ENCODE results near the gene C5orf46. TPM values are rescaled to one million over a fixed set of nuclear protein-coding genes. Genes with fewer than 3 reads are reported as not detected.
A peak's percentile ranks its signal among the peaks of the same experiment; 100 is the strongest.

C5orf46 gene
- polyA plus RNA-seq, 1 donor (not counting 4 experiments of a cell fraction or from before 2014, with no cell fraction given): 0.75 TPM

DNA sequence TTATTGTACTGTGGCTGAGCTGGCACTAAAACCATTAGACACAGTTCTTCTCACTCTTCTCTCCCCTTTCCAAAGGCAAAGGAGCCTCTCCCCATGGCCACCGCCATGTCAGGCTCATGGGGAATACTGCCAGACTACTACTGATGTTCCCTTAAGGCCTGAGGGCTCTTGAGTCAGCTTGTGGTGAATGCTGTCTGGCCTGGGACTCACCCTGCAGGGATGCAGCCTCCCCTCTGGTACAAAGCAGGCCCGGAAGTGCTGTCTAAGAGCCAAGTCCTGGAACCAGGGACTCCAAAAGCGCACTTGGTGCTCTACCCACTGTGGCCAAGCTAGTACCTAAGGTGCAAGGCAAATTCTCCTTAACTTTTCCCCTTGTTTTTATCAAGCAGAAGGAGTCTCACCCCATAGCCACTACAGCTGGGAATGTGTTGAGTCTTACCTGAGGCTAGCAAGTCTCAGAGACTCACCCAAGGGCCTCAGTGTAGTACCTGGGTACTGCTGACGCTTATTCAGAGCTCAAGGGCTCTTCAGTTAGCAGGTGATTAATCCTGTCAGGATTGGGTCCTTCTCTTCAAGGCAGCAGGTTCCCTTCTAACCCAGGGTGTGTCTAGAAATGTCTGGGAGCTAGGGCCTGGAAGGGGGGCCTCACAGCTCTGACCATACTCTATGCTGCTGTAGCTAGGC, 33.2 kb upstream of the C5orf46 start:
- FAIRE-seq: peak; percentile 41

DNA sequence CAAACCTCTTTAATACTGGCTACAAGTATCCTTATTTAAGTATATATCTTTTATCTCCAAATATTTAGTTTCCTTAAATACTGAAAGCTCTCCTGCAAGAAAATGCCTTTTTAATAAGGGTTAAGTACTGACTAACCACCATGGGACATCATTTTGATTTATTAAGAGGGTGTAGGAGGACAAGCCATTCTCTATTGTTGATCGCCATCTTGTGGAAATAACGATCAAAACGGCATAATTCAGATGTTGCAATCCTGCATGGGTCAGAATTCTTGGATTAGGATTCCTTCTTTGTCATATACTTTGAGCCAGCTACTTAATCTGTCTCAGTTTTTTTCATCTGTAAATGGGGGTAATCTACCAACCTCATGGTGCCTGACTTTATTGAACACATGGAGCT, 28.7 kb upstream of the C5orf46 start:
- no peaks in the 10 kb centered on the region for H3K36me3 ChIP-seq (ENCODE audit: control insufficient read depth in 2 of 2, extremely low read depth in 1 of 2, insufficient read depth in 2 of 2, low read length in 2 of 2)
- FAIRE-seq: peak; percentile 67
- TF ChIP-seq, protein P1, sequence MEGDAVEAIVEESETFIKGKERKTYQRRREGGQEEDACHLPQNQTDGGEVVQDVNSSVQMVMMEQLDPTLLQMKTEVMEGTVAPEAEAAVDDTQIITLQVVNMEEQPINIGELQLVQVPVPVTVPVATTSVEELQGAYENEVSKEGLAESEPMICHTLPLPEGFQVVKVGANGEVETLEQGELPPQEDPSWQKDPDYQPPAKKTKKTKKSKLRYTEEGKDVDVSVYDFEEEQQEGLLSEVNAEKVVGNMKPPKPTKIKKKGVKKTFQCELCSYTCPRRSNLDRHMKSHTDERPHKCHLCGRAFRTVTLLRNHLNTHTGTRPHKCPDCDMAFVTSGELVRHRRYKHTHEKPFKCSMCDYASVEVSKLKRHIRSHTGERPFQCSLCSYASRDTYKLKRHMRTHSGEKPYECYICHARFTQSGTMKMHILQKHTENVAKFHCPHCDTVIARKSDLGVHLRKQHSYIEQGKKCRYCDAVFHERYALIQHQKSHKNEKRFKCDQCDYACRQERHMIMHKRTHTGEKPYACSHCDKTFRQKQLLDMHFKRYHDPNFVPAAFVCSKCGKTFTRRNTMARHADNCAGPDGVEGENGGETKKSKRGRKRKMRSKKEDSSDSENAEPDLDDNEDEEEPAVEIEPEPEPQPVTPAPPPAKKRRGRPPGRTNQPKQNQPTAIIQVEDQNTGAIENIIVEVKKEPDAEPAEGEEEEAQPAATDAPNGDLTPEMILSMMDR (optimal IDR thresholded peaks at IDR 0.05 in 1 of 3, IDR thresholded peaks at IDR 0.05 in 1 of 3, conservative IDR thresholded peaks at IDR 0.05 in 1 of 3; ENCODE audit: extremely low read depth in 1 of 3, insufficient read depth in 2 of 3, low read length in 3 of 3): peak; percentile 21 to 62 (median 58)
- TF ChIP-seq EZH2 (IDR thresholded peaks at IDR 0.05; ENCODE audit: low read length): no peak
- H3K4me3 ChIP-seq (ENCODE audit: control insufficient read depth in 2 of 3, extremely low read depth in 1 of 3, insufficient read depth in 2 of 3, low read depth in 1 of 3, low read length in 3 of 3): no peak overlapping the region
- H3K27ac ChIP-seq (ENCODE audit: control insufficient read depth, insufficient read depth, low read length): no peak overlapping the region
- dilution Hi-C loops (cut with MboI; ENCODE audit: extremely low pct_ligation_motif_present, low sequenced_read_pairs): no loop called here
- no peak overlapping the region for H3K9ac ChIP-seq (ENCODE audit: control insufficient read depth, extremely low read depth, insufficient read depth, low read length)
- no peaks in the 10 kb centered on the region for H3K9me1 ChIP-seq (ENCODE audit: control insufficient read depth, extremely low read depth, insufficient read depth, low read length)
- no peaks in the 10 kb centered on the region for H3K4me1 ChIP-seq (ENCODE audit: control insufficient read depth, extremely low read depth, insufficient read depth, low read length)
- H3K27me3 ChIP-seq (ENCODE audit: control insufficient read depth, extremely low read depth, insufficient read depth, low read length): no peaks in the 10 kb centered on the region
- H3K4me2 ChIP-seq (ENCODE audit: control insufficient read depth, extremely low read depth, insufficient read depth, low read depth, low read length): no peak overlapping the region
- DNase-seq (ENCODE audit: low read depth, low spot score): no peak
- H3K79me2 ChIP-seq (ENCODE audit: control insufficient read depth, insufficient read depth, low read length): no peaks in the 10 kb centered on the region
- H4K20me1 ChIP-seq (ENCODE audit: control insufficient read depth, extremely low read depth, insufficient read depth, low read length): no peaks in the 10 kb centered on the region
- H2AFZ ChIP-seq (ENCODE audit: control insufficient read depth, low read length): no peak overlapping the region
- H3K9me3 ChIP-seq (ENCODE audit: control insufficient read depth, low read depth, low read length): no peaks in the 10 kb centered on the region

More for the DNA sequence above, 33.2 kb upstream of the C5orf46 start:
- no peak for TF ChIP-seq EZH2 (IDR thresholded peaks at IDR 0.05; ENCODE audit: low read length)
- TF ChIP-seq, protein P1 (optimal IDR thresholded peaks at IDR 0.05 in 1 of 3, IDR thresholded peaks at IDR 0.05 in 1 of 3, conservative IDR thresholded peaks at IDR 0.05 in 1 of 3; ENCODE audit: extremely low read depth in 1 of 3, insufficient read depth in 2 of 3, low read length in 3 of 3): no peak
- DNase-seq (ENCODE audit: low read depth, low spot score): no peak
- Histone ChIP-seq H3K4me3 (ENCODE audit: control insufficient read depth in 2 of 3, extremely low read depth in 1 of 3, insufficient read depth in 2 of 3, low read depth in 1 of 3, low read length in 3 of 3) (no peak overlapping the region), H3K27ac (ENCODE audit: control insufficient read depth, insufficient read depth, low read length) (no peak overlapping the region), H2AFZ (ENCODE audit: control insufficient read depth, low read length) (no peak overlapping the region), H3K79me2 (ENCODE audit: control insufficient read depth, insufficient read depth, low read length) (no peaks in the 10 kb centered on the region), H3K27me3 (ENCODE audit: control insufficient read depth, extremely low read depth, insufficient read depth, low read length) (no peaks in the 10 kb centered on the region), H4K20me1 (ENCODE audit: control insufficient read depth, extremely low read depth, insufficient read depth, low read length) (no peaks in the 10 kb centered on the region), H3K4me2 (ENCODE audit: control insufficient read depth, extremely low read depth, insufficient read depth, low read depth, low read length) (no peak overlapping the region), H3K9me1 (ENCODE audit: control insufficient read depth, extremely low read depth, insufficient read depth, low read length) (no peaks in the 10 kb centered on the region), H3K9ac (ENCODE audit: control insufficient read depth, extremely low read depth, insufficient read depth, low read length) (no peak overlapping the region), H3K4me1 (ENCODE audit: control insufficient read depth, extremely low read depth, insufficient read depth, low read length) (no peaks in the 10 kb centered on the region), H3K9me3 (ENCODE audit: control insufficient read depth, low read depth, low read length) (no peaks in the 10 kb centered on the region), H3K36me3 (ENCODE audit: control insufficient read depth in 2 of 2, extremely low read depth in 1 of 2, insufficient read depth in 2 of 2, low read length in 2 of 2) (no peaks in the 10 kb centered on the region)
- dilution Hi-C loops (cut with MboI; ENCODE audit: extremely low pct_ligation_motif_present, low sequenced_read_pairs): no loop called here

Data from keratinocyte (primary cell).